Activated CD4-positive, alpha-beta T cell treated with anti-CD3 and anti-CD28 coated beads, Interleukin-2, amount 50 U/mL, for 24 hours (primary cell): ENCODE results near the gene SIVA1.
"Not testable (repeated sequence)": the region's sequence is repeated elsewhere in the genome, so short reads cannot be mapped to it uniquely, and the experiment has no call there.

Experiments used
- DNase-seq, 2 donors: peaks; one replicate each; pipeline ENCODE4 v3.0.0-alpha.2; 2020; ENCODE audit warnings: low read depth in 1 of 2, low spot score in 1 of 2

The SIVA1 gene

GRCh38 chr14:104719343-104719742 is 33.6 kb upstream of the SIVA1 start:
- DNase-seq: no peak

GRCh38 chr14:104721505-104722431 is 31.2 kb upstream of the SIVA1 start:
- no peak for DNase-seq

GRCh38 chr14:104722938-104723650 is 29.9 kb upstream of the SIVA1 start:
- DNase-seq: no peak

GRCh38 chr14:104723651-104724406 is 29.1 kb upstream of the SIVA1 start, which contains the start of gene ADSS1:
TSS of gene ADSS1 (plus strand) at chr14:104724229. CDS start at chr14:104724271, 42 bp downstream.
- peak; percentile 32 to 47 for DNase-seq

- no peak for DNase-seq
These were observed 28.5 kb upstream of the SIVA1 start for GRCh38 chr14:104724407-104724980.

GRCh38 chr14:104724981-104725771 is 27.8 kb upstream of the SIVA1 start:
- no peak for DNase-seq

- DNase-seq: no peak
These were observed 27.0 kb upstream of the SIVA1 start for GRCh38 chr14:104725772-104726548.

- DNase-seq: no peak
These were observed 26.1 kb upstream of the SIVA1 start for GRCh38 chr14:104726600-104727451.

- DNase-seq: no peak
These were observed 24.3 kb upstream of the SIVA1 start for GRCh38 chr14:104728631-104729030.

- DNase-seq: not testable (repeated sequence)
These were observed 23.6 kb upstream of the SIVA1 start for GRCh38 chr14:104729176-104729834.

GRCh38 chr14:104729835-104730181 is 23.1 kb upstream of the SIVA1 start:
- DNase-seq: no peak

GRCh38 chr14:104730487-104730886 is 22.5 kb upstream of the SIVA1 start:
- no peak for DNase-seq

GRCh38 chr14:104731320-104732294 is 21.3 kb upstream of the SIVA1 start:
- DNase-seq: no peak

- DNase-seq: no peak
These were observed 20.6 kb upstream of the SIVA1 start for GRCh38 chr14:104732355-104732804.

- no peak for DNase-seq
These were observed 19.8 kb upstream of the SIVA1 start for GRCh38 chr14:104732931-104733681.

- no peak for DNase-seq
These were observed 18.8 kb upstream of the SIVA1 start for GRCh38 chr14:104734051-104734587.
